Esophagus (tissue), 2 donors: Measurements from ENCODE around the gene SIN3B. TPM values are rescaled to one million over a fixed set of nuclear protein-coding genes. Genes with fewer than 3 reads are reported as not detected.

ENCODE experiments used
- H3K27ac ChIP-seq, 2 donors: one replicate each; pipeline ENCODE4 v1.5.1; 2013; ENCODE audit warnings: low read depth in 2 of 2, mild to moderate bottlenecking in 2 of 2, inconsistent platforms in 1 of 2, low read length in 1 of 2, moderate library complexity in 1 of 2
- H3K27me3 ChIP-seq, 2 donors: one replicate each; pipeline ENCODE4 v1.6.1; 2013; ENCODE audit warnings: low read length in 2 of 2, control low read depth in 1 of 2, mild to moderate bottlenecking in 1 of 2; ENCODE audit not compliant: insufficient read depth in 2 of 2, control insufficient read depth in 1 of 2
- H3K36me3 ChIP-seq, 2 donors: one replicate each; pipeline ENCODE4 v1.6.1; 2013; ENCODE audit warnings: low read length in 1 of 2; ENCODE audit not compliant: control insufficient read depth in 2 of 2, insufficient read depth in 2 of 2
- H3K4me1 ChIP-seq, 2 donors: one replicate each; pipeline ENCODE4 v1.6.1; 2013; ENCODE audit warnings: low read length in 1 of 2; ENCODE audit not compliant: control insufficient read depth in 2 of 2, insufficient read depth in 2 of 2
- H3K4me3 ChIP-seq, 2 donors: one replicate each; pipeline ENCODE4 v1.5.1; 2013; ENCODE audit warnings: low read length in 2 of 2, mild to moderate bottlenecking in 2 of 2, low read depth in 1 of 2, moderate library complexity in 1 of 2
- H3K9me3 ChIP-seq, 2 donors: one replicate each; pipeline ENCODE4 v1.6.1; 2013; ENCODE audit warnings: mild to moderate bottlenecking in 2 of 2, low read depth in 1 of 2, low read length in 1 of 2, moderate library complexity in 1 of 2; ENCODE audit not compliant: control insufficient read depth in 2 of 2, insufficient read depth in 1 of 2
- WGBS, 2 donors: extraction: QIAGEN DNeasy Blood & Tissue Kit; methylation state at CpG; one replicate each; pipeline ENCODE4 v1.1.7; 2013; 5-methylcytosine and 5-hydroxymethylcytosine counted together
- polyA plus RNA-seq, 2 donors: library from polyadenylated mRNA; stranded (reverse); fragments of 200-250 nt; gene quantifications; one replicate each; pipeline ENCODE4 v1.2.3, GENCODE V29; 2013
- donor health status: healthy with polysubstance abuse.
- donor health status: Bipolar disorder and iron deficiency.

The SIN3B gene
- polyA plus RNA-seq, 2 donors = 19.0 to 40.3 TPM

- no peaks in the 10 kb centered on the region for H3K27me3 ChIP-seq
- H3K27ac ChIP-seq = no peak overlapping the region
- no peak overlapping the region for H3K4me3 ChIP-seq
- 94 to 96% methylated on average over 3 of the region's 3 CpGs for WGBS, 2 donors
- no peaks in the 10 kb centered on the region for H3K4me1 ChIP-seq
- no peaks in the 10 kb centered on the region for H3K9me3 ChIP-seq
- H3K36me3 ChIP-seq = peaks cover 13 to 23% of the 10 kb centered on the region in 2 donors
These were observed 31.8 kb downstream of the SIN3B start for GRCh38 chr19:16861011-16861410.

GRCh38 chr19:16861834-16862233, 32.6 kb downstream of the SIN3B start:
- no peaks in the 10 kb centered on the region for H3K9me3 ChIP-seq
- WGBS, 2 donors = 90 to 95% methylated on average over 5 of the region's 5 CpGs
- H3K27me3 ChIP-seq = no peaks in the 10 kb centered on the region
- H3K36me3 ChIP-seq = peaks cover 13 to 31% of the 10 kb centered on the region in 2 donors
- no peak overlapping the region for H3K27ac ChIP-seq
- H3K4me3 ChIP-seq = no peak overlapping the region
- H3K4me1 ChIP-seq = no peaks in the 10 kb centered on the region

- Histone ChIP-seq H3K9me3 (no peaks in the 10 kb centered on the region), H3K36me3 (peaks cover 13 to 41% of the 10 kb centered on the region in 2 donors), H3K4me1 (no peaks in the 10 kb centered on the region), H3K4me3 (no peak overlapping the region), H3K27ac (no peak overlapping the region), H3K27me3 (no peaks in the 10 kb centered on the region)
- 86 to 89% methylated on average over 10 of the region's 10 CpGs for WGBS, 2 donors
These were observed 33.7 kb downstream of the SIN3B start for GRCh38 chr19:16862826-16863415.

GRCh38 chr19:16867211-16867610, 38.0 kb downstream of the SIN3B start:
- H3K27ac ChIP-seq = no peak overlapping the region
- 95 to 99% methylated on average over 10 of the region's 10 CpGs for WGBS, 2 donors
- H3K4me1 ChIP-seq = no peaks in the 10 kb centered on the region
- H3K9me3 ChIP-seq = no peaks in the 10 kb centered on the region
- peaks cover 17 to 58% of the 10 kb centered on the region in 2 donors for H3K36me3 ChIP-seq
- H3K27me3 ChIP-seq = no peaks in the 10 kb centered on the region
- H3K4me3 ChIP-seq = no peak overlapping the region

GRCh38 chr19:16868423-16869130, 39.4 kb downstream of the SIN3B start:
- Histone ChIP-seq H3K36me3 (peaks cover 11 to 65% of the 10 kb centered on the region in 2 donors), H3K9me3 (peaks cover 0 to 4% of the 10 kb centered on the region in 2 donors), H3K27ac (no peak overlapping the region), H3K27me3 (no peaks in the 10 kb centered on the region), H3K4me1 (no peaks in the 10 kb centered on the region), H3K4me3 (no peak overlapping the region)
- 93 to 95% methylated on average over 19 to 20 of the region's 20 CpGs for WGBS, 2 donors

- no peak overlapping the region for H3K27ac ChIP-seq
- WGBS, 2 donors = 95 to 96% methylated on average over 29 to 30 of the region's 30 CpGs
- no peak overlapping the region for H3K4me3 ChIP-seq
- H3K4me1 ChIP-seq = no peaks in the 10 kb centered on the region
- H3K36me3 ChIP-seq = peaks cover 7 to 65% of the 10 kb centered on the region in 2 donors
- no peaks in the 10 kb centered on the region for H3K27me3 ChIP-seq
- peaks cover 0 to 6% of the 10 kb centered on the region in 2 donors for H3K9me3 ChIP-seq
These were observed 40.3 kb downstream of the SIN3B start for GRCh38 chr19:16869331-16869972.

GRCh38 chr19:16871871-16872270, 42.7 kb downstream of the SIN3B start:
- H3K9me3 ChIP-seq = peaks cover 0 to 9% of the 10 kb centered on the region in 2 donors
- no peak overlapping the region for H3K4me3 ChIP-seq
- WGBS, 2 donors = 56 to 58% methylated on average over 7 of the region's 7 CpGs
- no peaks in the 10 kb centered on the region for H3K27me3 ChIP-seq
- H3K27ac ChIP-seq = peak overlapping the region in 1 of 2 donors; percentile 18
- H3K36me3 ChIP-seq = peaks cover 10 to 62% of the 10 kb centered on the region in 2 donors
- no peaks in the 10 kb centered on the region for H3K4me1 ChIP-seq

GRCh38 chr19:16872728-16873127, 43.5 kb downstream of the SIN3B start:
- peak overlapping the region in 1 of 2 donors; percentile 5 for H3K27ac ChIP-seq
- 93 to 94% methylated on average over 21 of the region's 21 CpGs for WGBS, 2 donors
- H3K27me3 ChIP-seq = no peaks in the 10 kb centered on the region
- H3K36me3 ChIP-seq = peaks cover 15 to 61% of the 10 kb centered on the region in 2 donors
- peaks cover 0 to 6% of the 10 kb centered on the region in 2 donors for H3K4me1 ChIP-seq
- H3K4me3 ChIP-seq = no peak overlapping the region
- H3K9me3 ChIP-seq = peaks cover 0 to 9% of the 10 kb centered on the region in 2 donors

GRCh38 chr19:16873594-16873993, 44.4 kb downstream of the SIN3B start:
- Histone ChIP-seq H3K27ac (no peak overlapping the region), H3K4me3 (no peak overlapping the region), H3K27me3 (no peaks in the 10 kb centered on the region), H3K36me3 (peaks cover 14 to 63% of the 10 kb centered on the region in 2 donors), H3K4me1 (peaks cover 0 to 8% of the 10 kb centered on the region in 2 donors), H3K9me3 (peaks cover 0 to 9% of the 10 kb centered on the region in 2 donors)
- 89 to 92% methylated on average over 3 of the region's 3 CpGs for WGBS, 2 donors
